Measurements from ENCODE around the gene SERAC1.

The SERAC1 gene

GRCh38 chr6:158124288-158124687 lies 43.8 kb downstream of the SERAC1 start:
- Histone ChIP-seq H3K27ac (no peak overlapping the region), H2AFZ (ENCODE audit: low read depth) (no peak overlapping the region), H3K79me2 (ENCODE audit: insufficient read depth, low read depth) (no peaks in the 10 kb centered on the region), H4K20me1 (ENCODE audit: insufficient read depth) (no peaks in the 10 kb centered on the region), H3K27me3 (ENCODE audit: insufficient read depth, low read depth) (no peaks in the 10 kb centered on the region), H3K4me3 (IDR thresholded peaks at IDR 0.05; ENCODE audit: insufficient read depth, low read depth, low read length) (no peak overlapping the region), H3K4me2 (no peak overlapping the region), H3K9ac (no peak overlapping the region), H3K36me3 (ENCODE audit: insufficient read depth) (no peaks in the 10 kb centered on the region), H3K4me1 (ENCODE audit: low read depth, poor library complexity, severe bottlenecking) (no peaks in the 10 kb centered on the region)
- TF ChIP-seq CTCF (conservative IDR thresholded peaks at IDR 0.05; ENCODE audit: low read depth, low read length) = no peak

GRCh38 chr6:158122048-158122447 lies 46.0 kb downstream of the SERAC1 start:
- Histone ChIP-seq H3K4me2 (no peak overlapping the region), H3K27me3 (ENCODE audit: insufficient read depth, low read depth) (no peaks in the 10 kb centered on the region), H3K36me3 (ENCODE audit: insufficient read depth) (no peaks in the 10 kb centered on the region), H3K27ac (no peak overlapping the region), H2AFZ (ENCODE audit: low read depth) (no peak overlapping the region), H4K20me1 (ENCODE audit: insufficient read depth) (no peaks in the 10 kb centered on the region), H3K79me2 (ENCODE audit: insufficient read depth, low read depth) (no peaks in the 10 kb centered on the region), H3K9ac (no peak overlapping the region), H3K4me3 (IDR thresholded peaks at IDR 0.05; ENCODE audit: insufficient read depth, low read depth, low read length) (no peak overlapping the region), H3K4me1 (ENCODE audit: low read depth, poor library complexity, severe bottlenecking) (no peaks in the 10 kb centered on the region)
- no peak for TF ChIP-seq CTCF (conservative IDR thresholded peaks at IDR 0.05; ENCODE audit: low read depth, low read length)

DNA sequence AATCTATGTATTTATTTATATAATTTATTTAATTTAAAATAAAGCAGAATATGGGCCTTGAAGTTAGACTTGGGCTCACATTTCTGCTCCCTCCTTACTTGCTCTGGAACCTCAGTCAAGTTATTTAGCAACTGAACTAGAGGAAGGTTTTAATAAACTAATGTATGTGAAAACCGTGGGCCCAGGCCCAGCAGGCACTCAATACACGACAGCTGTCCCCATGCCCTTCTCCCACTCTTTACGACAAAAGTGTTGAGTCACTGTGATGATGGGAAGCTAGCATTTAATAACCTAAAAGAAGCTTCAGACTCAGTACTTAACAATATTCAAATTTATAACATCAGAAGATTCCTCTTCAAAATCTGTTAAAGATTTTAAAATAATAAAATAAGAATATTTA lies 46.7 kb downstream of the SERAC1 start:
- TF ChIP-seq CTCF (conservative IDR thresholded peaks at IDR 0.05; ENCODE audit: low read depth, low read length) = no peak
- Histone ChIP-seq H3K27me3 (ENCODE audit: insufficient read depth, low read depth) (no peaks in the 10 kb centered on the region), H3K4me3 (IDR thresholded peaks at IDR 0.05; ENCODE audit: insufficient read depth, low read depth, low read length) (no peak overlapping the region), H3K9ac (no peak overlapping the region), H3K4me2 (no peak overlapping the region), H2AFZ (ENCODE audit: low read depth) (no peak overlapping the region), H3K27ac (no peak overlapping the region), H3K4me1 (ENCODE audit: low read depth, poor library complexity, severe bottlenecking) (no peaks in the 10 kb centered on the region), H3K36me3 (ENCODE audit: insufficient read depth) (no peaks in the 10 kb centered on the region), H3K79me2 (ENCODE audit: insufficient read depth, low read depth) (no peaks in the 10 kb centered on the region), H4K20me1 (ENCODE audit: insufficient read depth) (no peaks in the 10 kb centered on the region)

- Histone ChIP-seq H3K9ac (no peak overlapping the region), H3K4me2 (no peak overlapping the region), H3K36me3 (ENCODE audit: insufficient read depth) (no peaks in the 10 kb centered on the region), H4K20me1 (ENCODE audit: insufficient read depth) (no peaks in the 10 kb centered on the region), H3K27me3 (ENCODE audit: insufficient read depth, low read depth) (no peaks in the 10 kb centered on the region), H3K79me2 (ENCODE audit: insufficient read depth, low read depth) (no peaks in the 10 kb centered on the region), H3K4me3 (IDR thresholded peaks at IDR 0.05; ENCODE audit: insufficient read depth, low read depth, low read length) (no peak overlapping the region), H3K4me1 (ENCODE audit: low read depth, poor library complexity, severe bottlenecking) (no peaks in the 10 kb centered on the region), H3K27ac (no peak overlapping the region), H2AFZ (ENCODE audit: low read depth) (no peak overlapping the region)
- no peak for TF ChIP-seq CTCF (conservative IDR thresholded peaks at IDR 0.05; ENCODE audit: low read depth, low read length)
These were observed 49.2 kb downstream of the SERAC1 start for GRCh38 chr6:158118886-158119285.

- no peak for TF ChIP-seq CTCF (conservative IDR thresholded peaks at IDR 0.05; ENCODE audit: low read depth, low read length)
- Histone ChIP-seq H3K4me2 (no peak overlapping the region), H3K79me2 (ENCODE audit: insufficient read depth, low read depth) (no peaks in the 10 kb centered on the region), H3K36me3 (ENCODE audit: insufficient read depth) (no peaks in the 10 kb centered on the region), H3K4me1 (ENCODE audit: low read depth, poor library complexity, severe bottlenecking) (no peaks in the 10 kb centered on the region), H4K20me1 (ENCODE audit: insufficient read depth) (no peaks in the 10 kb centered on the region), H3K4me3 (IDR thresholded peaks at IDR 0.05; ENCODE audit: insufficient read depth, low read depth, low read length) (no peak overlapping the region), H3K9ac (no peak overlapping the region), H3K27me3 (ENCODE audit: insufficient read depth, low read depth) (no peaks in the 10 kb centered on the region), H2AFZ (ENCODE audit: low read depth) (no peak overlapping the region), H3K27ac (no peak overlapping the region)
These were observed 52.6 kb downstream of the SERAC1 start for GRCh38 chr6:158115508-158115907.

Data from KMS-11 (cell line).